GM21825 (cell line): ENCODE results near the gene ACTR1B.
"Not testable (repeated sequence)": the region's sequence is repeated elsewhere in the genome, so short reads cannot be mapped to it uniquely, and the experiment has no call there.

Source experiments
- ATAC-seq: cut with Tn5 transposase; IDR thresholded peaks from one replicate; pipeline ENCODE4 v1.9.1; 2021; ENCODE audit warnings: mild to moderate bottlenecking, moderate library complexity; ENCODE audit not compliant: unreplicated experiment

ACTR1B gene

GRCh38 chr2:97663962-97664635 is at the start of gene ACTR1B:
ACTR1B (minus strand) TSS chr2:97664044; CDS start chr2:97663890, 154 bp downstream.
- peak; percentile 84 for ATAC-seq

- ATAC-seq = no peak
These were observed 49.0 kb upstream of the ACTR1B start for GRCh38 chr2:97712693-97713295.

- not testable (repeated sequence) for ATAC-seq
These were observed 48.3 kb upstream of the ACTR1B start for GRCh38 chr2:97712175-97712574.

- ATAC-seq = no peak
These were observed 47.5 kb upstream of the ACTR1B start for GRCh38 chr2:97711394-97711711.

- no peak for ATAC-seq
These were observed 44.8 kb upstream of the ACTR1B start for GRCh38 chr2:97708608-97709007.

- no peak for ATAC-seq
These were observed 44.2 kb upstream of the ACTR1B start for GRCh38 chr2:97708048-97708380.

GRCh38 chr2:97707362-97708047 is 43.7 kb upstream of the ACTR1B start:
- no peak for ATAC-seq

GRCh38 chr2:97706708-97707345 is 43.0 kb upstream of the ACTR1B start:
- no peak for ATAC-seq

GRCh38 chr2:97706112-97706511 is 42.3 kb upstream of the ACTR1B start:
- ATAC-seq = no peak

- no peak for ATAC-seq
These were observed 41.1 kb upstream of the ACTR1B start for GRCh38 chr2:97704989-97705388.

- ATAC-seq = no peak
These were observed 39.9 kb upstream of the ACTR1B start for GRCh38 chr2:97703741-97704140.

- ATAC-seq = no peak
These were observed 39.1 kb upstream of the ACTR1B start for GRCh38 chr2:97702731-97703470.

- no peak for ATAC-seq
These were observed 38.1 kb upstream of the ACTR1B start for GRCh38 chr2:97701851-97702465.

GRCh38 chr2:97701186-97701585 is 37.3 kb upstream of the ACTR1B start:
- no peak for ATAC-seq

- no peak for ATAC-seq
These were observed 36.1 kb upstream of the ACTR1B start for GRCh38 chr2:97699765-97700444.

- ATAC-seq = no peak
These were observed 34.7 kb upstream of the ACTR1B start for GRCh38 chr2:97698530-97698929.

- ATAC-seq = peak; percentile 70
These were observed 33.7 kb upstream of the ACTR1B start for GRCh38 chr2:97697252-97698235.

- no peak for ATAC-seq
These were observed 31.9 kb upstream of the ACTR1B start for GRCh38 chr2:97695744-97696143.

GRCh38 chr2:97693476-97693875 is 29.6 kb upstream of the ACTR1B start:
- no peak for ATAC-seq
